K562 (cell line): ENCODE results near the gene KCND2. TPM values are rescaled to one million over a fixed set of nuclear protein-coding genes. Genes with fewer than 3 reads are reported as not detected.

Experiments used
- ATAC-seq: fragments of 200-7000 bp; cut with Tn5 transposase; 3 replicates; pipeline ENCODE4 v1.9.1; 2020; ENCODE audit warnings: moderate library complexity
- BruUV-seq: library from RNA; stranded (reverse); fragments of 400-500 nt; replicated peaks from 2 replicates; lab custom pipeline; 2021; lab: Mats Ljungman, UMichigan
- CTCF ChIA-PET: fragments of 300-600 bp; formaldehyde crosslinking; extraction: SDS; loops from one replicate; lab custom pipeline; 2021; ENCODE audit warnings: low intra/inter-chr PET ratio; lab: Yijun Ruan, JAX
- POLR2A ChIA-PET: fragments of 300-600, 350-650 bp; sonication (Branson Sonifier 250); formaldehyde crosslinking; extraction: SDS; loops from one replicate; lab custom pipeline; 2021; ENCODE audit warnings: antibody characterized with exemption, inconsistent platforms; lab: Yijun Ruan, JAX
- DNase-seq, 4 experiments: peaks; one replicate each; pipeline versions ENCODE4 v3.0.0 to v3.0.0-alpha.2; 2011 to 2018; ENCODE audit warnings: low spot score in 3 of 4, mixed read lengths in 3 of 4; ENCODE audit errors: extremely low read depth in 1 of 4
- FAIRE-seq: peaks from 2 replicates; lab custom pipeline; 2011; peaks lifted over from hg19 to GRCh38; lab: Jason Lieb, UNC
- H2AFZ ChIP-seq: 2 replicates; pipeline ENCODE4 v1.6.0; 2011; ENCODE audit warnings: low read depth, low read length, control low read depth, inconsistent platforms
- H3K27ac ChIP-seq: fragments of 200-600 bp; 3 replicates; pipeline ENCODE4 v1.8.0; 2011; ENCODE audit warnings: low read depth, mild to moderate bottlenecking, control low read depth, inconsistent platforms, low read length, moderate library complexity, mixed read lengths; ENCODE audit errors: extremely low read depth
- H3K27me3 ChIP-seq, 2 experiments: fragments of 300-600 bp in 1 of 2; 2 replicates in 1 of 2; 3 replicates in 1 of 2; pipeline versions ENCODE4 v1.6.0 to v1.8.0; 2011; ENCODE audit warnings: inconsistent platforms in 2 of 2, low read length in 2 of 2, mild to moderate bottlenecking in 1 of 2, mixed read lengths in 1 of 2, moderate library complexity in 1 of 2; ENCODE audit not compliant: control insufficient read depth in 2 of 2, insufficient read depth in 2 of 2
- H3K36me3 ChIP-seq: fragments of 300-600 bp; 3 replicates; pipeline ENCODE4 v1.8.0; 2011; ENCODE audit warnings: mild to moderate bottlenecking, low read length, inconsistent platforms; ENCODE audit not compliant: control insufficient read depth, insufficient read depth
- H3K4me1 ChIP-seq, 2 experiments: fragments of 200-600 bp in 1 of 2; replicated peaks in 1 of 2; 2 replicates in 1 of 2; 3 replicates in 1 of 2; pipeline versions ENCODE4 v1.5.1 to v1.8.0; 2011; ENCODE audit warnings: inconsistent platforms in 2 of 2, low read length in 2 of 2, mild to moderate bottlenecking in 1 of 2, mixed read lengths in 1 of 2, moderate library complexity in 1 of 2; ENCODE audit not compliant: control insufficient read depth in 2 of 2, insufficient read depth in 2 of 2
- H3K4me2 ChIP-seq: 2 replicates; pipeline ENCODE4 v1.6.1; 2011; ENCODE audit warnings: low read length, control low read depth, inconsistent platforms, mixed read lengths; ENCODE audit not compliant: insufficient read depth
- H3K4me3 ChIP-seq: fragments of 200-600 bp; sonication (generic), shearing (Covaris generic); 2 replicates; pipeline ENCODE4 v1.5.1; 2016; ENCODE audit warnings: control low read depth, inconsistent platforms
- H3K79me2 ChIP-seq: fragments of 200-600 bp; 3 replicates; pipeline ENCODE4 v1.8.0; 2011; ENCODE audit warnings: low read length, inconsistent platforms; ENCODE audit not compliant: control insufficient read depth, insufficient read depth
- H3K9ac ChIP-seq, 2 experiments: 2 replicates each; pipeline versions ENCODE4 v1.6.0 to v1.6.1; 2011; ENCODE audit warnings: low read depth in 2 of 2, low read length in 2 of 2, control low read depth in 1 of 2, inconsistent platforms in 1 of 2, mild to moderate bottlenecking in 1 of 2, mixed read lengths in 1 of 2; ENCODE audit not compliant: insufficient read depth in 1 of 2
- H3K9me1 ChIP-seq: one replicate; pipeline ENCODE4 v1.6.0; 2011; ENCODE audit warnings: inconsistent platforms, mild to moderate bottlenecking, low read length, moderate library complexity; ENCODE audit not compliant: control insufficient read depth, insufficient read depth
- H3K9me3 ChIP-seq: replicated peaks from 2 replicates; pipeline ENCODE4 v1.5.1; 2011; ENCODE audit warnings: low read depth, low read length, inconsistent platforms; ENCODE audit not compliant: control insufficient read depth, insufficient read depth
- H4K20me1 ChIP-seq: replicated peaks from 2 replicates; pipeline ENCODE4 v1.6.1; 2011; ENCODE audit warnings: low read length, inconsistent platforms, mixed read lengths; ENCODE audit not compliant: control insufficient read depth, insufficient read depth
- ARID4B ChIP-seq: sonication (generic); formaldehyde crosslinking; IDR thresholded peaks from 2 replicates; pipeline ENCODE4 v1.8.0; 2022; ENCODE audit warnings: mild to moderate bottlenecking, missing genetic modification reagents
- ARNT ChIP-seq, 2 experiments: fragments of 450-650 bp; IDR thresholded peaks; 2 replicates each; pipeline ENCODE4 v1.6.1; 2016; ENCODE audit warnings: mild to moderate bottlenecking in 1 of 2
- BCL6 ChIP-seq: fragments of 250-450 bp; sonication (Bioruptor Pico); IDR thresholded peaks from 2 replicates; pipeline ENCODE4 v1.4.0; 2020
- E2F3 ChIP-seq: fragments of 250-450 bp; sonication (Bioruptor Pico); IDR thresholded peaks from 2 replicates; pipeline ENCODE4 v1.4.0; 2020; ENCODE audit warnings: mild to moderate bottlenecking
- EGR1 ChIP-seq: fragments of 450-650 bp; conservative IDR thresholded peaks from 2 replicates; pipeline ENCODE4 v1.6.1; 2017; ENCODE audit warnings: mild to moderate bottlenecking
- HCFC1 ChIP-seq: IDR thresholded peaks from 2 replicates; pipeline ENCODE4 v1.6.1; 2012; ENCODE audit warnings: low read depth, low read length, improper control_type of control experiment
- HEY1 ChIP-seq: fragments of 250-450 bp; sonication (Bioruptor Pico); IDR thresholded peaks from 2 replicates; pipeline ENCODE4 v1.5.0; 2020; ENCODE audit warnings: mild to moderate bottlenecking, moderate library complexity, borderline replicate concordance
- HMG20A ChIP-seq: fragments of 450-650 bp; formaldehyde crosslinking; conservative IDR thresholded peaks from 2 replicates; pipeline ENCODE4 v1.4.0; 2020; ENCODE audit warnings: mild to moderate bottlenecking, mixed read lengths
- IRF1 ChIP-seq: sonication (generic); formaldehyde crosslinking; IDR thresholded peaks from 2 replicates; pipeline ENCODE4 v1.8.0; 2022; ENCODE audit warnings: missing genetic modification reagents, mild to moderate bottlenecking, borderline replicate concordance
- L3MBTL2 ChIP-seq: fragments of 450-650 bp; IDR thresholded peaks from 2 replicates; pipeline ENCODE4 v1.6.1; 2016; ENCODE audit warnings: mild to moderate bottlenecking, moderate library complexity
- MXI1 ChIP-seq: IDR thresholded peaks from 2 replicates; pipeline ENCODE4 v1.6.1; 2011; ENCODE audit warnings: low read depth, mild to moderate bottlenecking, improper control_type of control experiment, low read length
- PHF21A ChIP-seq: fragments of 450-650 bp; IDR thresholded peaks from 2 replicates; pipeline ENCODE4 v1.6.1; 2017; ENCODE audit warnings: low read depth, borderline replicate concordance
- SIN3B ChIP-seq: fragments of 450-650 bp; IDR thresholded peaks from 2 replicates; pipeline ENCODE4 v1.6.1; 2017; ENCODE audit warnings: low read depth, mild to moderate bottlenecking, moderate library complexity
- SRSF1 ChIP-seq: fragments of 200-400 bp; formaldehyde crosslinking; IDR thresholded peaks from 2 replicates; pipeline ENCODE4 v1.6.1; 2017; ENCODE audit warnings: mild to moderate bottlenecking, low read depth, low read length, moderate library complexity
- ZBTB12 ChIP-seq: fragments of 250-450 bp; sonication (Bioruptor Pico); IDR thresholded peaks from 2 replicates; pipeline ENCODE4 v1.4.0; 2020
- ZFX ChIP-seq: sonication (generic); formaldehyde crosslinking; IDR thresholded peaks from 2 replicates; pipeline ENCODE4 v1.8.0; 2022; ENCODE audit warnings: mild to moderate bottlenecking, missing genetic modification reagents, moderate library complexity
- ZNF197 ChIP-seq: fragments of 200-800 bp; sonication (Bioruptor generic); IDR thresholded peaks from 2 replicates; pipeline ENCODE4 v1.6.1; 2016; ENCODE audit warnings: low read depth, missing genetic modification characterization, missing compliant biosample characterization
- ZNF695 ChIP-seq: fragments of 450-650 bp; formaldehyde crosslinking; IDR thresholded peaks from 2 replicates; pipeline ENCODE4 v1.4.0; 2020; ENCODE audit warnings: mild to moderate bottlenecking, moderate library complexity
- ZNF764 ChIP-seq: fragments of 250-450 bp; sonication (Bioruptor Pico); IDR thresholded peaks from 2 replicates; pipeline ENCODE4 v1.4.0; 2020; ENCODE audit warnings: low read depth, mild to moderate bottlenecking, moderate library complexity
- ZNF780A ChIP-seq: fragments of 250-450 bp; sonication (Bioruptor Pico); IDR thresholded peaks from 2 replicates; pipeline ENCODE4 v1.5.0; 2021; ENCODE audit warnings: mild to moderate bottlenecking
- WGBS: fragments of 100-300 bp; shearing (Covaris generic); methylation state at CpG from one replicate; pipeline ENCODE4 v1.1.6; 2016; ENCODE audit warnings: low coverage, mixed read lengths; ENCODE audit not compliant: insufficient coverage; ENCODE audit errors: missing lambda C conversion rate; 5-methylcytosine and 5-hydroxymethylcytosine counted together
- in situ Hi-C: fragments of 300-500 bp; cut with MboI; formaldehyde crosslinking; loops from 4 replicates; pipeline ENCODE4 v1.15.0; 2018; ENCODE audit warnings: inconsistent platforms, mixed read lengths
- intact Hi-C: fragments of 100-400 bp; cut with micrococcal nuclease; formaldehyde crosslinking; loops from 2 replicates; pipeline ENCODE4 v1.14.2; 2022
- polyA plus RNA-seq, 8 experiments: library from polyadenylated mRNA; depleted of rRNA in 4 of 8; stranded (reverse) in 5 of 8; unstranded in 3 of 8; fragments of >200 nt; fragmentation: Nextera tagmentation in 2 of 8; fragmentation: Illumina TruSeq in 1 of 8; extraction: Ambion mirVana in 2 of 8; extraction: Trizol in 1 of 8; gene quantifications; 2 replicates each; pipeline versions ENCODE4 v1.2.1 to v1.2.3, GENCODE V29; 2011 to 2014; ENCODE audit warnings: inconsistent platforms in 1 of 8, missing spikeins in 1 of 8
- total RNA-seq, 7 experiments: library from RNA; depleted of rRNA in 6 of 7; stranded (reverse); fragments of >200 nt in 6 of 7; fragmentation: Illumina TruSeq in 2 of 7; extraction: Trizol in 2 of 7; gene quantifications; 2 replicates each; pipeline versions ENCODE4 v1.2.1 to v1.2.3, GENCODE V29; 2011 to 2021; ENCODE audit warnings: low replicate concordance in 1 of 7

KCND2 gene
- total and polyA plus RNA-seq, 9 of the 15 experiments (the other 6 are each of a cell fraction or from before 2014, with no cell fraction given) = 0.03 to 0.12 TPM; not detected in 7

GRCh38 chr7:120714945-120715344, 442.0 kb downstream of the KCND2 start:
- no peaks in the 10 kb centered on the region for H3K9me1 ChIP-seq
- ATAC-seq (no peak), FAIRE-seq (no peak), DNase-seq (no peak)
- H3K4me2 ChIP-seq = no peak overlapping the region
- H3K4me3 ChIP-seq = no peak overlapping the region
- TF ChIP-seq ARID4B (no peak), ZNF695 (CRISPR knock-in tag) (no peak), ZNF764 (CRISPR knock-in tag) (no peak), ARNT (IDR thresholded peaks at IDR 0.05) (no peak), ZFX (no peak), HCFC1 (no peak), HEY1 (no peak), SRSF1 (no peak), ZNF780A (CRISPR knock-in tag) (no peak), BCL6 (CRISPR knock-in tag) (no peak), PHF21A (no peak), MXI1 (no peak), ZNF197 (no peak), HMG20A (CRISPR knock-in tag) (no peak), IRF1 (CRISPR knock-in tag) (no peak), E2F3 (CRISPR knock-in tag) (no peak), EGR1 (no peak), L3MBTL2 (no peak), SIN3B (no peak), ZBTB12 (CRISPR knock-in tag) (no peak)
- no peaks in the 10 kb centered on the region for H3K36me3 ChIP-seq
- no peak overlapping the region for H3K27ac ChIP-seq
- in situ Hi-C loops = no loop called here
- no peak overlapping the region for H3K9ac ChIP-seq
- no TSS peak for BruUV-seq
- H2AFZ ChIP-seq = no peak overlapping the region
- no peaks in the 10 kb centered on the region for H3K79me2 ChIP-seq
- no peaks in the 10 kb centered on the region for H3K4me1 ChIP-seq
- no peaks in the 10 kb centered on the region for H3K27me3 ChIP-seq
- 1% methylated on average over 3 of the region's 3 CpGs for whole genome bisulfite sequencing
- no peaks in the 10 kb centered on the region for H3K9me3 ChIP-seq
- POLR2A ChIA-PET = no interaction called here
- CTCF ChIA-PET = no interaction called here
- intact Hi-C loops = no loop called here
- no peaks in the 10 kb centered on the region for H4K20me1 ChIP-seq
